ENCODE data around the gene FZD2.
"Not testable (repeated sequence)": the region's sequence is repeated elsewhere in the genome, so short reads cannot be mapped to it uniquely, and the experiment has no call there.

FZD2 gene

DNA sequence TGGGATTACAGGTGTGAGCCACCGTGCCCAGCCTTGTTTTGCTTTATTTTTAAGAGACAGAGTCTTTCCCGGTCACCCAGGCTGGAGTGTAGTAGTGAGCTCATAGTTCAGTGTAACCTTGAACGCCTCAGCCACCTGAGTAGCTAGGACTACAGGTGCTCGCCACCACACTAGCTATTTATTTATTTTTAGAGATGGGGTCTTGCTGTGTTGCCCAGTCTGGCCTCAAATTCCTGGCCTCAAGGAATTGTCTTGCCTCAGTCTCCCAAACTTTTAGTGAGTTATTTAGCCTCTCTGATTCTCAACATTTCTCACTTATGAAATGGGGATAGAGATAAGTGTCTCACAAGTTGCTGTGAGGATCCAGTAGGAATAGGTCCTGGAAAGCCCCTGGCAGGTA lies 21.7 kb downstream of the FZD2 start:
- no peak for DNase-seq

- DNase-seq: peak; percentile 5
These were observed 24.6 kb downstream of the FZD2 start for GRCh38 chr17:44581868-44582267.

- DNase-seq: no peak
These were observed 27.2 kb downstream of the FZD2 start for GRCh38 chr17:44584443-44584842.

DNA sequence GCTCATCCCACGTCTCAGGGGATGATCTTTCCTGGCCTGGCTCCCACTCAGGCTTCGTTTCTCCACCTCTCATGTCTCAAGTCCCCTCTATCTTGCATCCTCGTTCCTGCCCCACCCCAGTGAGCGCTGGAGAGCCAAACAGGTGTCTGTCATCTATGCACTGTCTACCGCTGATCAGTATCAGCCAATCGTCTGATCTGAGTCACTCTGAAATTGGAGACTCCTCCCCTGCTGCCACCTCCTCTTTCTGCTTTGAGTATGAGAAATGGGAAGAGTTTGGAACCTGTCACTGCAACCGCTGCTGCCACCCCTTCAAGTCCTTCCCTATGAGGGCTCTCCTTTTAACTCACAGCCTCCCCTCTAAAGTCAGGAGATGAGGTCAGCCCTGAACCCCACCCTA lies 28.0 kb downstream of the FZD2 start:
- DNase-seq: no peak

DNA sequence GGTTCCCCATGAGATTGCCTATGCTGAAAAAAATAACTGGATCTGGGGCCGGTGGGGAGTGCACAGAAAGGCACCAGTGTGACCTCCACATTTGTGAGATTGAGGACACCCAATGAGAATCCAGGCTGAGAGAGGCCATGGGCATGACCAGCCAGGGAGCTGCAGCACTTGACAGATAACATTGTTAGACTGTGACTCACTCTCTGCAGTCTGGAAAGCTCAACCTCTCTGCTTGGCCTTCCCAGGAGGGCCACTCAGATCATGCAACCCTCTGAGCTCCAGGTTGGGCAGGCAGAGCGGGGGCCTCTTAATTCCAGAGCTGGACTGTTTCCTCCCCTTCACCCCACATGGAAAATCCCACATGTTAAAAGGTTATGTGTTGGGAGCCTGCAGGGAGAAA lies 30.1 kb downstream of the FZD2 start:
- no peak for DNase-seq

DNA sequence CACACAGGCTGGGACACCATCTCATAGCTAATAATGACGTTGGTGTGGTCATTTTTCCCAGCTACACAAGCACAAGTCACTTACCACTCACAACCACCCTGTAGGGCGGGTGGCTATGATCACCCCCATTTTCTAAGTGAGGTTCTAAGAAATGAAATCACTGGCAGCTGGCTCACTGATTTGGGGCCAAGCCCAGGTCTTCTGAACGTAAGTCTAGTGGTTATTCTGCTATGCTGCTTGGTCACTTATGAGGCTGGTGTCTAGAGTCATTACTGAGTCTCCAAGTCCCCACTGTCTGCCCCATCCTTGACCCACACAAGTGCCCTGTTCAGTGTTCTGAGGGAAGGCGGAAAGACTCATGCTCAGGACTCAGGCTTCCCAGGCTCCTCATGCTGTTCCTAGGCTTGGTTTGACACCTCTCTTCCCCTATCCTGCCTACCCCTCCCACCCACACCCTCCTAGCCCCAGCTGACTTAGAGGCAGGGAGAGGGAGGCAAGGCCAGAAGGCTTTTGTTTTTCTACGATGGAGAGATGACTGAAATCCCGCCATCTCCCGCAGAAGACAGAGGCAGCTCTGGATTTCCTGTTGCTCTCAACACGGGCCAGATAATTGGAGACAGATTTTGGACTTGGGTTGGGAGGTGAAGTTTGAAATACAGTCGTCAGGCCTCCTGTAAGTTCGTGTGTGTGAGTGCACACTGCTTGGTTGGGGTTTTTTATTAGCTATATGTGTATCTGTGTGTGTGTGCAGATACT lies 32.2 kb downstream of the FZD2 start:
- no peak for DNase-seq

DNA sequence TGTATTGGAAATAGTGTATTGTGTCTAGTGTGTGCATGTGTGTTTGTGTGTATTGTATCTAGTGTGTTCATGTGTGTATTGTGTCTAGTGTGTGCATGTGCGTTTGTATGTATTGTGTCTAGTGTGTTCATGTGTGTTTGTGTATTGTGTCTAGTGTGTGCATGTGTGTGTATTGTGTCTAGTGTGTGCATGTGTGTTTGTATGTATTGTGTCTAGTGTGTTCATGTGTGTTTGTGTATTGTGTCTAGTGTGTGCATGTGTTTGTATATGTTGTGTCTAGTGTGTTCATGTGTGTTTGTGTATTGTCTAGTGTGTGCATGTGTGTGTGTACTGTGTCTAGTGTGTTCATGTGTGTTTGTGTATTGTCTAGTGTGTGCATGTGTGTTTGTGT lies 32.8 kb downstream of the FZD2 start:
- not testable (repeated sequence) for DNase-seq

- DNase-seq: not testable (repeated sequence)
These were observed 33.5 kb downstream of the FZD2 start for GRCh38 chr17:44590762-44591161.

GRCh38 chr17:44591206-44591605 lies 33.9 kb downstream of the FZD2 start:
- no peak for DNase-seq

DNA sequence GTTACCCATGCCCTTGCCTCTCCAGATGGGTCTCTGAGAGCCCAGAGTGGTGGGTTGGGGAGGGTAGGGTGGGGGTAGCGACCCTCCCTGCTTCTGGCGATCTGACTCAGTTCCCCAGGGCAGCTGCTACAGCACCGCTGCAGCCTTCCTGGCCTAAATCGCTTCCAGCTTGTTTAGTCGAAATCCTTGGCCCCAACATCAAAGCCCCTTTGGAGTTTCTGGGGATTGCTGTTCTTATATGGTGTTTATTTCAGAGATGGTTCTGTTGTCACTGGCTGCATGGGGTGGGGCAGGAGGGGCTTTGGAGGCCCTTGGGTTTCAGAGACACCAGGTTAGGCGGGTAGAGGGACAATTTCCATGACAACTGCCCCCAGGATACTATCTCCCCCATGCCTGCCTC lies 35.9 kb downstream of the FZD2 start:
- no peak for DNase-seq

DNA sequence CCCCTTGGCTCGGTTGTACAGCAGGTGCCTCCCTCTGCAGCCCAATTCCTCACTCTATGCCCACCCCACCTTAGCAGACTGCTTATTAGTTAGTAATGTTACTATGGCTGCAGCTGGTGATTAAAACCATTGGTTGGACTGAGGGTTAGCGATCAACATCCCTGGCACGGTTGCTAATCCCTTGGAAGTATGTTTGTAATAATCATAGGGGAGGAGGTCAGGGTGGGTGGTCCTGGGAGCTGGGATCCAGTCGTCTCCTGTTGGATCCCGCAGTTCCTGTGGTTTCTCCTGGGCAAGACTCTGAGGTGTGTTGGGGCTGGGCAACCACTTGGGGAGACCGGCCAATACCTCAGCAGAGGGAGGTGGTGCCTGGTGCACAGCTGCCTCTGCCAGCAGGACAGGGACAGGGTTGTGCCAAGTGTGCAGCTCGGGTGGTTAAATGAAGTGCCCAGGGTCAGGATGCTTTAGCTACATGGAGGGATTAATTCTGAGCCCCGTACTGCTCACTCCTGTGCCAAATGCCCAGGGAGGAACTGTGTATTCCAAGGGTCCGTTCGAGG lies 38.0 kb downstream of the FZD2 start:
- no peak for DNase-seq

- DNase-seq: no peak
These were observed 41.0 kb downstream of the FZD2 start for GRCh38 chr17:44598329-44598728.

- no peak for DNase-seq
These were observed 41.6 kb downstream of the FZD2 start for GRCh38 chr17:44598932-44599297.

GRCh38 chr17:44599298-44600175 lies 42.3 kb downstream of the FZD2 start:
- no peak for DNase-seq

- DNase-seq: no peak
These were observed 44.3 kb downstream of the FZD2 start for GRCh38 chr17:44601539-44601938.

DNA sequence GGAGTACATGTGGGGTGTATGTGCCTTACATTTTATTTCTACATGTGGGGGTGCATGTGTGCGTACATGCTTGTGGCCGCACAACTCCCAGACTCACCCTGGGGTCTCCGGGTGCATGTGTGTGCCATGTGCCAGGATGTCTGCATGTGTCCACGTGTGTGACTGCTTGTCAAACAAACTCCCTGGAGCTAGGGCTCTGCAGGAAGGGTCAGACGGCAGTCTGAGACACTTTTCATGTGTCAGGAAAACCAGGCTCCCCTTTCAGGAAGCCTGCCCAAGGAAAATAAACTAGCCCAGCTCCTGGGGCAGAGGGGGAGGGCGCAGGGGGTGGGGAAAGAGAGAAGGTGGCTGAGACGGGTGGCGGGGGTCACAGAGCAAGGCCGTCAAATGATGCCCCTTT lies 44.7 kb downstream of the FZD2 start:
- DNase-seq: no peak

DNA sequence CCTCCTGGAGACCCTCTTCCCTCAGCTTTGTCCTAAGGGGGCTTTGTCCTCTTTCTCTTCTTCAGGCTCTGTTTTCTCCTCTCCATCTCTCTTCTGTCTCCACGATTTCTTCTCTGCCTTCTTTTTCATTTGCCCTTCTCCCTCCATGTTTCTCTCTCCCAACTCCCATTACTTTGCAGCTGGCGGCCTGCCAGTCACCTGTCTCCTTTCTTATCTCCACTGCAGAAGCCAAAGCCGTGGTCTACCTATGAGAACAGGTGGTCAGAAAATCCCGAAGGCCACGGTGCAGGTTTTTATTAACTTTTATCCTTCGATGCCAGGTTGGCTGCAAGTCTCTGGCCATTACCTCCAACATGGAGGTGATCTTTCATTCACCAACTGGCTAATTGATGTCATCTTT lies 45.1 kb downstream of the FZD2 start:
- no peak for DNase-seq

GRCh38 chr17:44602970-44603369 lies 45.7 kb downstream of the FZD2 start:
- no peak for DNase-seq

DNA sequence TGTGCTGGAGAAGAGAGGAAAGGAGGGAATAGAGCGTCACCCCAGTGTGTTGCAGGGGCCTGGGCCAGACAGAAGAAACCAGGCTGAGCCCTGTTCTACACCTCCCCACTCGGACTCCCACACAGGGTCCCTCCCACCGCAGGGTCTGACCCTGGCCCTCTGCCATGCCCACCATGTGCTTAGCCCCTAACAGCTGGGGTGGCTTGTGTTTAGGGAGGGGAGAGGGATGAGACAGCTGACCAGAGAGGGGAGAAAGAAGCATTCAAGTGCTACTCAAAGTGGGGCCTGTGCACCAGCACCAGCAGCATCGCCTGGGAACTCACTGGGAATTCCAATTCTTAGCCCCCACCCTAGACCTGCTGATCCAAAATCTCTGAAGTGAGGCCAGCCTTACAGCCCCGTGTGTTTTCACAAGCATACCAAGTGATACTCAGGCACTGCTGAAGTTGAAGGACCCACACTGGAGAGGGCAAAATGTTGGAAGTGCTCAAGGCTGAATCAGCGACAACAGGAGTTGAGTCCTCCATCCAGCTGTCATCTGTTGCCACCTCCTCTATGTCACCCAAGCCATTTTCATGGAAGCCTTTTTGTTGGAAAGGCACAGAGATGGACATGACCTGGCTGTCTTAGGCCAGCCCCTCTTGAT lies 47.0 kb downstream of the FZD2 start:
- DNase-seq: no peak

DNA sequence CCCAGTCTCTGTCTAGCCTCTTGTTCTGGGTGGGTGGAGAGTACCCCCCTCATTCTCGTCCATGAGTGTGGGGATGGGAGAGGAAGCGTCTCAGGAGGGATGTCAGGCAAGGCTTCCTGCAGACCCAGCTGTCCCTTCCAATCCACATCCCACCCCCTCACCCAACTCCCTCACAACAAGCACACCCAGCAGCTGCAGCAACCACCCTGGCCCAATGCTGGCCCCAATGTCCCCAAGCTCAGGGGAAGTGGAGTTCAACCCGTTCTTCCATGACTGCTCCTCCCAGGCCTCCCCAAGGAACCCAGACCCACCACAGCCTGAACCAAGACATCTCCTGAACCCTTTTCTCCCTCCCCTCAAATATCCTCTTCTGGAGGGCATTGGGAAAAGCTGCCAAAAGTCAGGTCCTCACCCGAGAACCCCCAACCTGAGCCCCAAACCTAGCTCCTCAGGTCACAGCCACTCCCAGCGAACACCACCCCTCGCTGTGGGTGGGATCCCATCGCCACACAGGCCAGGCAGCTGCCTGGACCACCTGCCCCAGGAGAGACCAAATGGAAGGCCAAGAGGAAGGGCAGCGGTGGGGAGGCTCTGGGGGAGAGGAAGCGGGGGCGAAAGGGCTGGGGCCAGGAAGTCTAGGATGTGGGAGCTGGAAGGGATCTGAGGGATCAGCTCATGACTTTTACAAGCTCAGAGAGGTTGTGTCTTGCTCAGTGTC lies 47.6 kb downstream of the FZD2 start:
- DNase-seq: no peak

DNA sequence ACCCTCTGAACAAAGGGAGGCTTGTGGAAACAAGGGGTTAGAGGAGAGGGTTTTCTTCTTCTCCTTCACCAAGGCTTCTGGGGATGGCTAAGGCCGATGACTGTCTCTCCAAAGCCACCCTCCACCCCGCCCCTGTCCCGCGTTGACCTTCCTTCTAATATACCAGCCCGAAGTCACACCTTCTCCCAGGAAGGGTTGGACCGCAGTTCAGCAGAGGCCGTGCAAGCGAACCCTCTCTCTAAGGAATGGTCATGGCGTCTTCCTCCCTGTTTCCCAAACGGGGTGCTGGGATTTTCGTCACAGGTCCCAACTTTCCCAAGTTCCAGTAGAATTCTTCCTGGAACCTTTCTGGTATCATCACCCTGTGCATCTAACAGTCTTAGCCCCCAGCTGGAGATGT lies 49.4 kb downstream of the FZD2 start:
- DNase-seq: no peak

DNA sequence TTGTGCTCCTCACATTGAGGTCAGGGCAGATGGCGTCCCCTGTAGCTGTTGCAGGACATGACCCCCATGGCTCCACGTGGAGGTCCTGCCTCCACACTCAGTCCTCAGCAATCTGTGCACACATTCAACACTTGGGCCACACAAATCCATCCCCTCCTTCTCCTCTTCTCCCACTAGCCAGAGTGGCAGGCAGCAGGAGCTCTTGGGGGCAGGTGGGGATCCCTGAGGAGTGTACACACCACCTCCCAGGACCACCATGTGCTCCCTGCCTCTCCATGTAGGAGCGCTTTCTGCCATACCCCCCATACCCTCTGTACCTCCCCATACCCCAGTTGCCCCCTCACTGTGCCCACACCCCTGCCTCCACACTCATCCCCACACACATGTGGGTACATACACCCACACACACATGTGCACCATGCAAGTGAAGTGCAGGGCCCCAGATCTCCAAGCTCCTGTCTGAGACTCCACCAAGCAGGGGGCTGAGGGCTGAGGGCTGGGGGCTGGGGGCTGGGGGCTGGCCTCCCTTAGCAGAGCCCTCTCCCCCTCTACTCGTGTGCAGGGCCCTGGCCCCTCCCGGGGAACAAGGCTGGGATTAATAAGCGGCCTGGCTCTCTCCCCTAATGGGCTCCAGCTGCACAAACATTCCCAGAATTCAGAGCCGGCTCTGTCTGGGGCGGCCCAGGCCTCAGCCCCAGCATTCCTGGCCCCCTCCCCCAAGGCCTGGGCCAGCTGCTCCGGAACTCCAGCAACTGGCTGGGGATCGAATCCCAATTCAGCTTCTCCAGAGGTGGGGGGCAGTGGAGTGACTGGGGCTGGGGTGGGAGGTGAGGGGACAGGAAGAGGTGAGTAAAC lies 50.8 kb downstream of the FZD2 start:
- DNase-seq: no peak
